ENCODE results near the gene UROC1.

Gene UROC1

DNA sequence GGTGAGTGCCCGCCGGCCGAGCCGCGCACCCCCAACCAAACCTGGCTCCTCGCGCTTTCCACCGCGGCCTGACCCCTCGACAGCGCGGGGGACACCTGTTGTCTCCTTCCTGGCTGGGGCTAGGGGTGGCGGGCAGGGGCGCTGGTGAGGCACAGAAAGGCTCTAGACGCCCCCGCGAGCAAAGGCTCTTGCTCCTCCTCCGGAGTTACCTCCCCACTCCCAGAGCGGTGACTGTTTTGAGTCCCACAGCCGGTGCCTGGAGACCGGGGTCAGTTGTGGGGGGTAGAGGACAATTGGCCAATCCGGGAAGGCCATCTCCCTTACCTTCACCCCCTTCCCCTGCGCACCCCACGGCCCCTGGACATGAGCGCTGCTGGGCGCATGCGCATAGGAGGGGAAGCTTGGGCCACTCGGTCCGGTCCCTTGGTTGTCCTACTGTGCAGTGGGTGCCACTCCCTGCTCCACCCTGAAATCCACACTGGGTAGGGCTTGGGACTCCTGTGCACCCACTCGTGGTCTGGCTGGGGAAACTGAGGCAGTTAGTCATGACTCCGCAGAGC is 6.9 kb upstream of the UROC1 start:
- TF ChIP-seq, protein P1, sequence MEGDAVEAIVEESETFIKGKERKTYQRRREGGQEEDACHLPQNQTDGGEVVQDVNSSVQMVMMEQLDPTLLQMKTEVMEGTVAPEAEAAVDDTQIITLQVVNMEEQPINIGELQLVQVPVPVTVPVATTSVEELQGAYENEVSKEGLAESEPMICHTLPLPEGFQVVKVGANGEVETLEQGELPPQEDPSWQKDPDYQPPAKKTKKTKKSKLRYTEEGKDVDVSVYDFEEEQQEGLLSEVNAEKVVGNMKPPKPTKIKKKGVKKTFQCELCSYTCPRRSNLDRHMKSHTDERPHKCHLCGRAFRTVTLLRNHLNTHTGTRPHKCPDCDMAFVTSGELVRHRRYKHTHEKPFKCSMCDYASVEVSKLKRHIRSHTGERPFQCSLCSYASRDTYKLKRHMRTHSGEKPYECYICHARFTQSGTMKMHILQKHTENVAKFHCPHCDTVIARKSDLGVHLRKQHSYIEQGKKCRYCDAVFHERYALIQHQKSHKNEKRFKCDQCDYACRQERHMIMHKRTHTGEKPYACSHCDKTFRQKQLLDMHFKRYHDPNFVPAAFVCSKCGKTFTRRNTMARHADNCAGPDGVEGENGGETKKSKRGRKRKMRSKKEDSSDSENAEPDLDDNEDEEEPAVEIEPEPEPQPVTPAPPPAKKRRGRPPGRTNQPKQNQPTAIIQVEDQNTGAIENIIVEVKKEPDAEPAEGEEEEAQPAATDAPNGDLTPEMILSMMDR (conservative IDR thresholded peaks at IDR 0.05) = no peak
- TF ChIP-seq ZFX (IDR thresholded peaks at IDR 0.05) = no peak
- no peak overlapping the region for H3K27ac ChIP-seq

DNA sequence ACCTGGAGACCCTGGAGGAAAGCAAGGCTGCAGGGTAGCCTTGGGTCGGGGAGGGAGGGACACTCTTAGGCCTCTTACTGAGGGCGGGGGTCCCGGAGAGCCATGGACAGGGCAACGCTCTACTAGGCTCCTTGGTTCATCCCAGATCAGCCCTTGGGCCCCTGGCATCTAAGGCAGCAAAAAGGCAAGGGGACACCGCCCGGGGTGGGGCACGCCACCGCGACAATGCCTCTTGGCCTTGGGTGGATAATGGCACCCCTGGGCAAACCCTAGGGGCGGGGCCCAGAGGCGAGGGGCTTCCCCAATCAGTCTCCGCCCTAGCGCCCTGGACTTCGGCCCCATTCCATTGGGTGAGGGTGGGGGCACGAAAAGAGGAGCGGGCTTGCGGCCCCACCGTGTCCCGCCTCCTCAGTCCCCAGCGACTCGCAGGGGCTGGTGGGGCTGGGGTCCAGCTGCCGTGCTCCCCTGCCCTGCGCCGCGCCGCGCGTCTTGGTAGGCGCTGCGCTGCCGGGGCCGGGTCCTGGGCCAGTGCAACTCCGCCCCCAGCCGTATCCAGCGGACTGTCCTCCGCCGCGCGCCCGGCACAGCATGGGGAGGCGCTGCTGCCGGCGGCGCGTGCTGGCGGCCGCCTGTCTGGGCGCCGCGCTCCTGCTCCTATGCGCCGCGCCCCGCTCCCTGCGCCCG is 6.3 kb upstream of the UROC1 start, which contains the start of gene CHST13:
CHST13 (plus strand) TSS at position 411 of the 684 bp plus-strand sequence; CDS start at position 589, 178 bp downstream.
- no peak within 1 kb of the TSS for H3K27ac ChIP-seq
- TF ChIP-seq ZFX (IDR thresholded peaks at IDR 0.05) = no peak
- TF ChIP-seq, protein P1 (conservative IDR thresholded peaks at IDR 0.05) = no peak; the same call in 1 of the 2 replicates

DNA sequence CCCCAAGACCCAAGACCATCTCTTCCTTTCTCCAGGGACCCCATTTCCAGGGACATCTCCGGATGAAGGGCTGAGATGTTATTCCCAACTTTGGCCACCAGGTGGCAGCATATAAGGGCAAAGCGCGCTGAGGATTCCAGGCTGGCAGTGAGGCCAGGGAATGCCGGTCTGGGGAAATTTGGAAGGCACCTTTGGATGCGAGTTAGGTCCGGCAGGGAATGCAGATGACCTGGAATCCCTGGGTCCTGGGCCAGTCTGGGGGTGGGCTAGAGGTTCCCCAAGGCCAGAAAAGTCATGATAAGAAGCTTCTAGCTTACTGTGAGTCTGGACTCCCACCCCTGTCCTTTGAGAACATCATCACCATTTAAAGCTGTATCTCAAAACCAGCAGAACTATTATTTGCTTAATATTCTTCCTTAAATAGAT is 4.8 kb upstream of the UROC1 start:
- H3K27ac ChIP-seq = no peak overlapping the region
- TF ChIP-seq, protein P1 (conservative IDR thresholded peaks at IDR 0.05) = peak; percentile 97
- no peak for TF ChIP-seq ZFX (IDR thresholded peaks at IDR 0.05)

DNA sequence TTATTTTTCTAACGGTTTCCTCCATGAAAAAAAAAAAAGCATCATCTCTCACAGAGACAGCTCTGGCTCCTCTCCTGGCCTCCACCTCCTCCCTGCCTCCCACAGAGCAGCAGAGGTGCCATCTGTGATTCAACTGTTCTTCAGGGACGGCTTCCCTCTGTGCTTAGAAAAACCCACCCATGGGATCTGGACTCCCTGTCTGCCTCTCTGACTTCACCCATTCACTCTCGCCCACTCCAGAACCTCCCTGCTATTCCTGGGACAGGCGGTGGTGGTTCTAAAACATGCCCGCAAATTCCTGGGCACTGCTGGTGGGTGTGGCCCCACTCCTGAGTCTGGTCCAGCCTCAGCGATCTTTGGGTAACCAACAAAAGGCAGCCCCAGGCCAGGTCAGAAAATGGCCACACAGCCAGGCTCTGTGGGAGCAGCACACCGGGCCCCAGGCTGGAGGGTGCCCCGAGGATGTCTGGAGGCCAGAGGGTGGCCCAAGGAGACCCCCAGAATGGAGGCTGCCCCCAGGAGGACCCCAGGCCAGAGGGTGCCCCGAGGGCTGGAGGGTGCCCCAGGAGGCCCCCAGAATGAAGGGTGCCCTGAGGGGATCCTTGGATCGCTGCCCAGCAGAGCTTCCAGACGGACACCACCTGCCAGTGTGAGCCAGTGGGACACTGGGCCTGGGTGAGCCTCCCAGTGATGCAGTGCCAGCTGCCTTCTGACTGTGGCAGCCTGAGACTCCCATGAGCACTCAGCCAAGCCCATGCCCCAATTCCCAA is 3.7 kb upstream of the UROC1 start:
- H3K27ac ChIP-seq = no peak overlapping the region

DNA sequence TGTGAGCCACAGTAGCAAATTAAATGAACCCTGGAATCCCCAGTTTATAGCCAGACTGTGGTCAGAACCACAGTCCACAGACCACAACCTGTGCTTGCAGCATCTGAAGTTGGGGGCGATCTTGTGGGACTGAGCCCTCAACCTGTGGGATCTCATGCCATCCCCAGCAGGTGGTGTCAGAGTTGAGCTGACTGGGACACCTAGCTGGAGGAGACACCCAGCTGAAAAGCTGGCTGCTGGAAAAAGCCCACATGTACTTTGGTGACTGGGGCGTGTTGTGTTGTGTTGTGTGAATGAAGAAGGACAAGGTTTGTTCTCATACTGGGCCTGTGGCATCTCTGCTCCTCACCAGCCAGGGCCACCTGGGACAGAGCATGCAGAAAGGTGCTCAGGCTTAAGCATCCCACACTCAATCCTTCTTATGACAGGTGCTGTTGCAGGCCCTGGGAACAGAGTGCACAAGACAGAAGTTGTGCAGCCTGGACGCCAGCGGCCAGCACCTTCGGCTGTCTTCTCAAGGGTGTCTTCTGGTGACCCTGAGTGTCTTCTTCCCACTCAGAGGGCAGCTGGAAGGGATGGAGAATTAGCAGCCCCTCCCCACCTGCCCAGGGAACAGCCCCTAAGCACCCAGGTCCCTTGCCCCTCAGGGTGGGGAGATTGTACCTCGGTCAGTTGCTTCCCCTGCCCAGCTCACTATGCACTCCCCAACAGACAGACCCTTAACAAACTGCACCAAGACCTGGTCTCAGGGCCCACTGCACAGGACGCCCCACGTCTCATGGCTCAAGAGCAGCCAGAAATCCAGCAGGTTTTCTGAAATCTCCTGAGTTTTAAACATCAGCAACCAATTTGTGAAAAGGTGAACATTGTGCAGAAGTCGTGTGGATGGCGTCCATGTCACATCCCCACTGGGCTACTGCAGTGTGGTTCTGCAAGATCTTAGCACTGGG is 2.2 kb upstream of the UROC1 start:
- H3K27ac ChIP-seq = no peak overlapping the region
- TF ChIP-seq, protein P1 (conservative IDR thresholded peaks at IDR 0.05) = no peak
- TF ChIP-seq ZFX (IDR thresholded peaks at IDR 0.05) = no peak

More for the DNA sequence above, 3.7 kb upstream of the UROC1 start:
- TF ChIP-seq, protein P1 (conservative IDR thresholded peaks at IDR 0.05) = no peak
- TF ChIP-seq ZFX (IDR thresholded peaks at IDR 0.05) = no peak

DNA sequence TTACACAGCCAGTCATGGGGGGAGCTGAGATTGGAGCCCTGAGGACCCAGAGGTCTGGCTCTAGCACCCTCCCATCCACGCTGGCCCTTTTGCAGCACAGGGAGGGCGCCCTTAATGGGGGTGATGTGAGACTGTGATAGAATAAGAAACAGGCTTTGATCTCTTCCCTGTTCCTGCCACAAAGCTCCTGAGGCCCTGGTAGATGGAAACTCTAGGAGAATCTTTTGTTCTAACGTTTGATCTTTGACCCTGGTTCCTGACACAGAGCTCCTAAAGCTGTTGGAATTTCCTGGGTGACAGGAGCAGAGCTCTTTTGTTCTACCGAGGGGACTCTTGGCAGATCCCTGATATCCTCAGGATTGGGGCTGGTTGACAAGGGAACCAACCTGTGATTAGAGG is 1.2 kb upstream of the UROC1 start:
- TF ChIP-seq, protein P1 (conservative IDR thresholded peaks at IDR 0.05) = no peak
- no peak for TF ChIP-seq ZFX (IDR thresholded peaks at IDR 0.05)
- H3K27ac ChIP-seq = no peak overlapping the region

All from C4-2B (cell line).